GM19025 (cell line): ENCODE results near the gene PRLR.

Experiments used
- ATAC-seq: cut with Tn5 transposase; IDR thresholded peaks from one replicate; pipeline ENCODE4 v1.9.1; 2021; ENCODE audit warnings: mild to moderate bottlenecking, low read depth, moderate library complexity; ENCODE audit not compliant: unreplicated experiment

PRLR gene

GRCh38 chr5:35091704-35092103 lies 138.6 kb downstream of the PRLR start:
- ATAC-seq = no peak

- ATAC-seq = no peak
These were observed 140.7 kb downstream of the PRLR start for GRCh38 chr5:35089334-35090314.

GRCh38 chr5:35087991-35088390 lies 142.3 kb downstream of the PRLR start:
- ATAC-seq = no peak

DNA sequence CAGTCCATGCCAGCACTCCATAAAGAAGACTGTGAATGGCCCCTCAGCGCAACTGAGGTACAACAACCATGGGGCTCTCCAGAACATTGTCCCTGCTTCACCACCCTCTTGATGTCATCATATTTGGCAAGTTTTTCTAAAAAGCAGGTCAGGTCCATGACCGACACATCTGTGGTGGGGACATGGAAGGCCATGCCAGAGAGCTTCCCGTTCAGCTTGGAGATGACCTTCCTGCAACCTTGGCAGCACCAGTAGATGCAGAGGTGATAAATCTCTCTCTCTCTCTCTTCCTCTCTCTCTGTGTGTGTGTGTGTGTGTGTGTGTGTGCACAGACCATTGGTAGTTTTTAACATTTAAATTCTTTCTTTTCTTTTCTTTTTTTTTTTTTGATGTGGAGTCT lies 147.1 kb downstream of the PRLR start:
- no peak for ATAC-seq

GRCh38 chr5:35082530-35082929 lies 147.8 kb downstream of the PRLR start:
- ATAC-seq = no peak

GRCh38 chr5:35081134-35081533 lies 149.2 kb downstream of the PRLR start:
- ATAC-seq = no peak

GRCh38 chr5:35073160-35073559 lies 157.1 kb downstream of the PRLR start:
- ATAC-seq = no peak

GRCh38 chr5:35069188-35069587 lies 161.1 kb downstream of the PRLR start:
- no peak for ATAC-seq

GRCh38 chr5:35067985-35068384 lies 162.3 kb downstream of the PRLR start:
- ATAC-seq = no peak

GRCh38 chr5:35066260-35066795 lies 164.0 kb downstream of the PRLR start:
- ATAC-seq = peak; percentile 73

DNA sequence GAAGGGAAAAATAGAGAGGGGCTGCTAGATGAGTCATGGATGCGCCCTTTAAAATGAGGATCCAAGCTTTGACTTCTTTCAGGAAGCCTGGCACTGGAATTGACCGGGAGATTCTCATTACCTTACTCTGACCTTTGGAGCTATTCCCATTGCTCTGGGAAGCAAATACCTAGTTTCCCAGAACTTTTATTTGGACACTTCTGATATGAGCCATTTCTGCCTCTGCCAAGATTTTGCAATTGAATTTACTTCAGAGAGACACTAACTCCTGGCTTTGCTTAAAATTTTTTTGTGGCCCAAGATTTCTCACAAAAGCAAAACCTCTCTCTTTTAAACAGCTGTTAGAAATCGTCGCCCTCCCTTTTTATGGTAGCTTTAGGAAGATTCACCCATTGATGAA lies 166.9 kb downstream of the PRLR start:
- ATAC-seq = no peak

DNA sequence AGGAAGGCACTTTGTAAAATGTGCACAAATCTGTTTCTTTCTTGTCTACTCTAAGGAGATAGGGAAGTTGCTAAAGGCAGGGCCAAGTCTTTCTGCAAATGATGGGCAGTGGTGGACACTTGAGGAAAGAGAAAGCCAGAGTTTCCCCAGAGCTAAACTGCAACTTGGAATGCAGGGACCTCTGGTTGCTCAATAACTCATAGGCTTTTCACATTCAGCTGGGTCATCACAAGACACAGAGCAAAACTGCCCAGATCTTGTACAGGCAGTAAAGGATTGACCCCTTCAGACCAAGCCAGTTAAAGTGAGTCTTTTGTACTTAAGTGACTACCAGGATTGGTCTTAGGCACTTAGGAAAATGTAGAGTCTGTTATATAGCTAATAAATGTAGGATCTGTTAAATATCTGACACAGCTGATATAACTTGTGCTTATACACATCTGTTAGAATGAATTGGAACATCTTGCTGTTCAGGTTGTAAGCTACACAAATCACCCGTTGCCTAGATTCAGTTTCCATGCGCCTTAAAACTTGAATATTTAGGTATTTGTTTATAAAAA lies 169.0 kb downstream of the PRLR start:
- no peak for ATAC-seq

DNA sequence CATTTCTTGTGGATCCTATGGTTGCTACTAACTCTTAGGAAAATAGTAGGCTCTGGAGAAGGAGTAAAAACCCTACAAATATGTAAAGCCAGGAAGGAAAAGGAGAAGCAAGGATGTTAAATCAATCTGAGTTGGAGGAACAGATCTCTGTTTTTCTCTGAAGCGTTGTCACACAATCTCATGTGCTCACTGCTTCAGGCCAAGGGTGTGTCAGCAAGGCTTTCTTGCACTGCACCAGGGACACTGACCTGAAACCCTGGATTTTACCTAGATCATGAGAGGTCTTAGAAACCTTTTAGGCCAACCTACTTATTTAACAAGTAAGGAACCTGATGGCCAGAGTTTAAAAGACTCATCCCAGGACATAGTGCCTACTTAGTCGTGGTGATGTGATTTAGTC lies 170.1 kb downstream of the PRLR start:
- ATAC-seq = no peak

GRCh38 chr5:35059251-35059650 lies 171.0 kb downstream of the PRLR start:
- ATAC-seq = no peak

GRCh38 chr5:35058374-35058788 lies 171.9 kb downstream of the PRLR start:
- peak; percentile 85 for ATAC-seq

GRCh38 chr5:35056686-35057085 lies 173.6 kb downstream of the PRLR start:
- no peak for ATAC-seq

DNA sequence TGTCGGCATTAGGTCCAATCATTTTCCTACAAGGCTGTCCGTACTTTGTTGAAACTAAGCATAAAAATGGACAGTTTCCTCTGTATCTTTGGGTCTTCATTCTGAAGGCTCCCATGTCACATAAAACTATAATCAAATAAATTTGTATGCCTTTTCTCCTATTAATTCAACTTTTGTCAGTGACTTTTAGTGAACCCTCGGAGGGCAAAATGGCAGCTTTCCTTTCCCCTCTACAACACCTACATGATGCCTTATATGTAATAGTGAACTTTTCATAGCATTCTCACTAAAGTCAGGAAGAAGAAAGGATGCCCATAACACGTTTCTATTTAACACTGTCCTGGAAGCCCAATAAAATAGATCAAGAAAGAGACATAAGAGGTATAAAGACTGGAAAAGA lies 177.4 kb downstream of the PRLR start:
- no peak for ATAC-seq

- no peak for ATAC-seq
These were observed 179.7 kb downstream of the PRLR start for GRCh38 chr5:35050541-35051126.

- ATAC-seq = no peak
These were observed 181.4 kb downstream of the PRLR start for GRCh38 chr5:35048910-35049309.

DNA sequence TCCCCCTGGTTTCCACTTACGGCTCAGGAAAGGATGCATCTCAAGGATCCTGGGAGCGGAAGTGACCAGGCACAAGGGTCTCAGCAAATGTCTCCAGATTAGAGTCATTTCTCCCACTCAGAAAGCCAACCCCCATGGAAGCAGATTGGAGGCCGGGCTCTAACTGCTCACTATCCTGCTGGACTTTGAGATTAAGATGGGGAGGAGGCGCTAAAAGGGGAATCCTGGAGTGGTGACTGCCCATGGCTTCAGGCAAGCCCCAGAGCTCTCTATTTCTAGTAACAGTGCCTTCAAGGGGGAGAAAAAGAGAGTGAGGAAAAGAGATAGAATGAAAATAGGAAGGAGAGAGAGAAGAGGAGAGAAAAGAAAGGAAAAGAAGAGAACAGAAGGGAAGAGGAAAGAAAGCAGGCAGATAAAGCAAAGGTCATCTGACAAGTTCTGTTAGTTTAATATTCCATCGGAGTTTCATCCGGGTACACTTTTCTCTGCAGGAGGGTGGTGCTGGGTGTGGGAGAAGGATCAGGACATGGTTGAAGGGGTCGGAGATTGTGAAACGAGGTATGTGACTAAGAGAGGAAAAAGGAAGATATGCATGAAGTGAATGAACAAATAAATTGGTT lies 182.4 kb downstream of the PRLR start, which contains the start of gene AGXT2:
AGXT2 (minus strand) TSS at position 165 of the 620 bp plus-strand sequence; CDS start at position 108, 57 bp downstream.
- ATAC-seq = no peak

DNA sequence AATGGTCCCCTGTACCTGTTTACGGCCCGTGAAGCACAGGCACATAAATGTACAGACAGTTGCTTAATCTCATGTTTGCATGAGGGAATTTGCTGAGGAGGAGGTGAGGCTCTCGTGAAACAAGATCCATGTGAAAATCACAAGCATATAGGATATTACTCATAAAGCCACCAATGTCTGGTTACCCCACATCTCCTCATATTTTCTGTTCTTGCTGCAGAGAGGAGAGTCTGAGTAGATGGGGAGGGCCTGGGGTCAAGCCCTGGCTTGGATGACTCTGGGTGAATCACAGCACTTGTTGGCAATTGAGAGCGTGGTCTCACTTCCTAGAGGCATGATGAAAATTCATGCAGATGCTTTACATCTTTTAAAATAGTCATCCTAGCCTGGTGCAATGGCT lies 183.5 kb downstream of the PRLR start:
- no peak for ATAC-seq
